Activated B cell treated with CpG ODN at 0.5 μM for 24 hours (primary cell): Measurements from ENCODE around the gene CHAMP1. TPM values are rescaled to one million over a fixed set of nuclear protein-coding genes. Genes with fewer than 3 reads are reported as not detected.
A peak's percentile ranks its signal among the peaks of the same experiment; 100 is the strongest.

Experiments
- ATAC-seq: fragments of 200-7000 bp; cut with Tn5 transposase; one replicate; pipeline ENCODE4 v1.10.0; 2021; ENCODE audit warnings: low read depth, mild to moderate bottlenecking, moderate library complexity
- CTCF ChIA-PET: fragments of 350-600 bp; sonication (Branson Sonifier 250); formaldehyde crosslinking; loops from one replicate; lab custom pipeline; 2021; ENCODE audit warnings: antibody characterized with exemption; lab: Charles Lee
- POLR2A ChIA-PET: fragments of 350-600 bp; sonication (Branson Sonifier 250); formaldehyde crosslinking; loops from one replicate; lab custom pipeline; 2021; ENCODE audit warnings: antibody characterized with exemption; lab: Charles Lee
- DNase-seq: peaks from one replicate; pipeline ENCODE4 v3.0.0; 2022
- H3K27ac Mint-ChIP-seq: one replicate; pipeline ENCODE4 v1.8.0; 2020; ENCODE audit warnings: mixed read lengths
- H3K27me3 Mint-ChIP-seq: one replicate; pipeline ENCODE4 v1.8.0; 2021; ENCODE audit warnings: mixed read lengths
- H3K36me3 Mint-ChIP-seq: one replicate; pipeline ENCODE4 v1.8.0; 2021; ENCODE audit warnings: low read depth, mixed read lengths
- H3K4me1 Mint-ChIP-seq: one replicate; pipeline ENCODE4 v1.8.0; 2021; ENCODE audit warnings: mixed read lengths
- H3K4me3 Mint-ChIP-seq: one replicate; pipeline ENCODE4 v1.8.0; 2020; ENCODE audit warnings: mild to moderate bottlenecking, mixed read lengths
- H3K9me3 Mint-ChIP-seq: one replicate; pipeline ENCODE4 v1.8.0; 2020; ENCODE audit warnings: mixed read lengths
- CTCF ChIP-seq: fragments of 200-600 bp; IDR thresholded peaks from one replicate; pipeline ENCODE4 v1.8.0; 2022; ENCODE audit warnings: antibody characterized with exemption, mild to moderate bottlenecking
- intact Hi-C: fragments of 100-400 bp; cut with micrococcal nuclease; formaldehyde crosslinking; loops from one replicate; pipeline ENCODE4 v1.15.1; 2024
- total RNA-seq: library from RNA; stranded (reverse); gene quantifications from 2 replicates; pipeline ENCODE4 v1.2.3, GENCODE V29; 2022

CHAMP1 gene, protein sequence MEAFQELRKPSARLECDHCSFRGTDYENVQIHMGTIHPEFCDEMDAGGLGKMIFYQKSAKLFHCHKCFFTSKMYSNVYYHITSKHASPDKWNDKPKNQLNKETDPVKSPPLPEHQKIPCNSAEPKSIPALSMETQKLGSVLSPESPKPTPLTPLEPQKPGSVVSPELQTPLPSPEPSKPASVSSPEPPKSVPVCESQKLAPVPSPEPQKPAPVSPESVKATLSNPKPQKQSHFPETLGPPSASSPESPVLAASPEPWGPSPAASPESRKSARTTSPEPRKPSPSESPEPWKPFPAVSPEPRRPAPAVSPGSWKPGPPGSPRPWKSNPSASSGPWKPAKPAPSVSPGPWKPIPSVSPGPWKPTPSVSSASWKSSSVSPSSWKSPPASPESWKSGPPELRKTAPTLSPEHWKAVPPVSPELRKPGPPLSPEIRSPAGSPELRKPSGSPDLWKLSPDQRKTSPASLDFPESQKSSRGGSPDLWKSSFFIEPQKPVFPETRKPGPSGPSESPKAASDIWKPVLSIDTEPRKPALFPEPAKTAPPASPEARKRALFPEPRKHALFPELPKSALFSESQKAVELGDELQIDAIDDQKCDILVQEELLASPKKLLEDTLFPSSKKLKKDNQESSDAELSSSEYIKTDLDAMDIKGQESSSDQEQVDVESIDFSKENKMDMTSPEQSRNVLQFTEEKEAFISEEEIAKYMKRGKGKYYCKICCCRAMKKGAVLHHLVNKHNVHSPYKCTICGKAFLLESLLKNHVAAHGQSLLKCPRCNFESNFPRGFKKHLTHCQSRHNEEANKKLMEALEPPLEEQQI
- 30.4 and 34.8 TPM in 2 replicates for total RNA-seq

DNA sequence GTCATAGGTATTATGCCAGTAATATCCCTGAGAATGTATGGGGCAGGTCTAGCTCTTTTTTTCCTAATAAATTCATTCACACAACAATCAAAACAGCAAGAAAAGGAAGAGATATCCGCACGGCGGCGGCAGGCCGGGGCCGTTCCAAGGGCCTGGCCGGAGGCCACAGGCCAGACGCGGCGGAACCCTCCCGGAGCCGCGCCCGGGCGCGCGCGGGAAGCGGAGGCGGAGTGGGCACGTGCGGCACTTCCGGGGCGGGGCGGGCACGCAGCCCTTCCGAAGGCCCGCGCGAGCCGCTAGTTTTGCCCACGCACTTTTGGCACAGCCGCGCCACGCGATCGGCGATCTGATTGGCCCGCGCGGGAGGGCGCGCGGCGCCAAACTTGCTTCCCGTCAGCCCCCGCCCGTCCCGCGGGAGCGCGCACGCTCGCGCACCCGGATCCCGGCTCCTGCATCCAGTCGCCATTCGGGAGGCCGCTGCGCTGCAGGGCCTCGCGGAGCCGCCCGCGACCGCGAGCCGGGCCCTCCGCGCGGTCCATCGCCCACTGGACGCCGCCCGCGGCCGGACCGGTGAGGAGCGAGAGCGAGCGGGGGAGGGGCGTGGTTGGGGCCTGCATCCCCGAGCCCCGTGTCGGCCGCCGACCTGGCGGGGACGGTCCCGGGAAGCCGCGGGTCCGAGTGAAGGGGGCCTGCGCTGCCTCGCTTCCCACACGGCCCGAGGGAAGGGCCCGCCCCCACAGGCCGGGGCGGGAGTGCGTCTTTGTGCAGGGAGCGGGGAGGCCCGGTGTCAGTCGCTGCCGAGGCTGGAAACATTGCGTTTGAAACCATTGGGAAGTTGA is at the start of gene CHAMP1:
TSS of gene CHAMP1 (plus strand) at position 430 of the 839 bp plus-strand sequence. CDS start 9,340 bp downstream, outside the sequence.
- POLR2A ChIA-PET: interaction anchor here (1.1 to 1.7 kb wide), 3 partner anchors 19 to 33 kb away, joined by 3 to 22 read pairs (median 9); partner anchors contain the start of gene UPF3A
- DNase-seq: peak; percentile 91
- ATAC-seq: peak; percentile 83
- Mint-ChIP-seq H3K36me3 (peaks cover 16% of the 10 kb centered on the region), H3K27me3 (no peaks in the 10 kb centered on the region), H3K4me3 (peak within 1 kb of the TSS; percentile 89), H3K4me1 (peaks cover 53% of the 10 kb centered on the region), H3K27ac (peak within 1 kb of the TSS; percentile 94), H3K9me3 (no peaks in the 10 kb centered on the region)
- intact Hi-C loops: loop anchor here (1.0 kb wide), 2 partner anchors 33 to 79 kb away; partner anchors contain the start of gene UPF3A
- no peak for TF ChIP-seq CTCF
- CTCF ChIA-PET: no interaction called here

- ATAC-seq: no peak
- Mint-ChIP-seq H3K27ac (no peak overlapping the region), H3K9me3 (peaks cover 4% of the 10 kb centered on the region), H3K27me3 (no peaks in the 10 kb centered on the region), H3K36me3 (peaks cover 82% of the 10 kb centered on the region), H3K4me3 (no peak overlapping the region), H3K4me1 (peaks cover 44% of the 10 kb centered on the region)
- no peak for DNase-seq
- POLR2A ChIA-PET: no interaction called here
- intact Hi-C loops: no loop called here
- TF ChIP-seq CTCF: no peak
- CTCF ChIA-PET: no interaction called here
These were observed 49.3 kb upstream of the CHAMP1 start for GRCh38 chr13:114264886-114265611.

- CTCF ChIA-PET: no interaction called here
- Mint-ChIP-seq H3K27ac (no peak overlapping the region), H3K9me3 (peaks cover 4% of the 10 kb centered on the region), H3K27me3 (no peaks in the 10 kb centered on the region), H3K4me1 (peaks cover 32% of the 10 kb centered on the region), H3K36me3 (peaks cover 76% of the 10 kb centered on the region), H3K4me3 (no peak overlapping the region)
- intact Hi-C loops: no loop called here
- DNase-seq (no peak), ATAC-seq (no peak)
- no peak for TF ChIP-seq CTCF
- POLR2A ChIA-PET: no interaction called here
These were observed 48.1 kb upstream of the CHAMP1 start for GRCh38 chr13:114266241-114266640.

GRCh38 chr13:114268344-114269280 is 45.7 kb upstream of the CHAMP1 start:
- ChIA-PET CTCF (no interaction called here), POLR2A (interaction anchor here (1.3 kb wide), 1 partner anchor 13 kb away, joined by 3 read pairs; the partner anchor contains the start of gene UPF3A)
- no peak overlapping the region for H3K4me3 Mint-ChIP-seq
- H3K36me3 Mint-ChIP-seq: peaks cover 73% of the 10 kb centered on the region
- peaks cover 4% of the 10 kb centered on the region for H3K9me3 Mint-ChIP-seq
- no peaks in the 10 kb centered on the region for H3K27me3 Mint-ChIP-seq
- H3K4me1 Mint-ChIP-seq: peaks cover 8% of the 10 kb centered on the region
- no peak for TF ChIP-seq CTCF
- intact Hi-C loops: no loop called here
- no peak for DNase-seq
- ATAC-seq: no peak
- H3K27ac Mint-ChIP-seq: peak overlapping the region; percentile 46
